ENCODE results near the gene TM2D1. TPM values are rescaled to one million over a fixed set of nuclear protein-coding genes. Genes with fewer than 3 reads are reported as not detected.

The TM2D1 gene
- total and polyA plus RNA-seq, 9 of the 15 experiments (the other 6 are each of a cell fraction or from before 2014, with no cell fraction given) = 24.5 to 65.2 (median 47.7) TPM

DNA sequence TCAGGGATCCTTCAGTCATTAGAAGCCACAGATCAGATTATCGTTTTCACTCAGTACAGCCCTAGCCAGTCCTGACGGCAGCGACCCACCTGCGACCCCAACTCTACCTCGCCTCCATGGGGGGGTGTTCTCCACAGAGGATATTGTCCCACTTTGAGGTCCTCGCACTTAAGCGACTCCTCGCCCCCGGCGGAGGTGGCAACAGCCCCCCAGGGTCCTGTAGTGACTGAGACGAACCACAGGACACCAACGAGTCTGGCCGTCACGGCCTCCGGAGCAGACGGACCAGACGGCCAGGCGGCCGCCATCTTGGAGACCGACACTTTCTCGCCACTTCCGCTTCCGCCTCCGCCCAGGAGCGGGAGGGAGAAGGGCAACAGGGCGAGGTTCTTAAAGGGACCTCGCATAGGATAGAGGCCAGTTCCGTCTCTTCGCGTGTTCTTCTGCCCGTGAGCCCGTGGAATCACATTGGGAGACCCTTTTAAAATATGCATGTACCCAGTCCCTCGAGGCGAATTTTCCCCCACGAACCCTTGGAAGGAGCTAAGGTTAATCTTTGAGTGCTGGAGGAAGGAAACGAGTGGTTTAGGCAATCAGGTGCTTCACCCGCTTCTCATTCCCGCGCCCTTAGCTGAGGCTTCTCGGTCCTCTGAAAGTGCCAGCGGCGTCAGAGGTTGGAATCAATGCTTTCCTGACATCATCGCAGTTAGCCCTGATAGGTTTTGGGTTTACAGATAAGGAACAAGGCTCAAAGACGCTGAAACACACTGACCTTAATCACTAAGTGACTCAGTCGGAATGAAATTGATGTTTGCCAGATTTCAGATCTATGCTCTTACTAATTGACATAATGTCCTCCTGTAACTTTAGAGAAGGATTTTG lies at the start of gene TM2D1 (continued):
- TF ChIP-seq ZC3H11A (IDR thresholded peaks at IDR 0.05; ENCODE audit: low read depth, low read length) = no peak; the same call in 1 of the 2 replicates
- TF ChIP-seq FOXJ2 (tag; IDR thresholded peaks at IDR 0.05) = peak; percentile 59
- TF ChIP-seq ZNF140 (CRISPR knock-in tag; IDR thresholded peaks at IDR 0.05) = no peak
- TF ChIP-seq UBTF (IDR thresholded peaks at IDR 0.05; ENCODE audit: borderline replicate concordance in 1 of 2, low read depth in 2 of 2, low read length in 2 of 2) = peak in 1 of 2 experiments; percentile 31; a peak in 1 of 4 replicates
- TF ChIP-seq ZNF41 (CRISPR knock-in tag; conservative IDR thresholded peaks at IDR 0.05) = no peak
- no peak for TF ChIP-seq ZNF449 (CRISPR knock-in tag; IDR thresholded peaks at IDR 0.05)
- no peak for TF ChIP-seq ZNF263 (CRISPR knock-in tag; IDR thresholded peaks at IDR 0.05; ENCODE audit: borderline replicate concordance)
- 0 out of 2 replicates have a peak, but pooled peaks have one; percentile 18 for TF ChIP-seq TARDBP (IDR thresholded peaks at IDR 0.05)
- no peak for TF ChIP-seq ILK (tag; IDR thresholded peaks at IDR 0.05; ENCODE audit: borderline replicate concordance, low read depth)
- TF ChIP-seq DDX20 (tag; IDR thresholded peaks at IDR 0.05; ENCODE audit: low read depth) = no peak
- no peak for TF ChIP-seq CHD1 (IDR thresholded peaks at IDR 0.05; ENCODE audit: low read length)
- TF ChIP-seq NFIX (CRISPR knock-in tag; IDR thresholded peaks at IDR 0.05; ENCODE audit: low read depth) = no peak
- TF ChIP-seq ZNF408 (CRISPR knock-in tag; IDR thresholded peaks at IDR 0.05; ENCODE audit: low read depth) = no peak
- TF ChIP-seq ZBTB43 (CRISPR knock-in tag; IDR thresholded peaks at IDR 0.05) = no peak
- TF ChIP-seq ZNF77 (CRISPR knock-in tag; IDR thresholded peaks at IDR 0.05) = no peak
- TF ChIP-seq ZSCAN32 (CRISPR knock-in tag; IDR thresholded peaks at IDR 0.05) = no peak
- no peak for TF ChIP-seq CHD2 (IDR thresholded peaks at IDR 0.05; ENCODE audit: low read depth, low read length)
- TF ChIP-seq MYBL2 (IDR thresholded peaks at IDR 0.05; ENCODE audit: low read depth) = no peak
- no peak for TF ChIP-seq MYBL2 (CRISPR knock-in tag; IDR thresholded peaks at IDR 0.05; ENCODE audit: borderline replicate concordance)
- peak; percentile 78; the same call in 1 of the 2 replicates for TF ChIP-seq KAT7 (CRISPR knock-in tag; IDR thresholded peaks at IDR 0.05; ENCODE audit: borderline replicate concordance)
- no peak for TF ChIP-seq CBX5 (IDR thresholded peaks at IDR 0.05; ENCODE audit: borderline replicate concordance, low read depth)
- TF ChIP-seq ZNF12 (CRISPR knock-in tag; IDR thresholded peaks at IDR 0.05) = peak; percentile 77; the same call in 1 of the 2 replicates

Measured in K562 (cell line).